GM18519 (cell line): ENCODE results near the gene ZC3H7B.

Experiments used
- ATAC-seq: cut with Tn5 transposase; IDR thresholded peaks from one replicate; pipeline ENCODE4 v1.9.1; 2021; ENCODE audit warnings: mild to moderate bottlenecking, moderate library complexity; ENCODE audit not compliant: unreplicated experiment, low FRiP score

The ZC3H7B gene

DNA sequence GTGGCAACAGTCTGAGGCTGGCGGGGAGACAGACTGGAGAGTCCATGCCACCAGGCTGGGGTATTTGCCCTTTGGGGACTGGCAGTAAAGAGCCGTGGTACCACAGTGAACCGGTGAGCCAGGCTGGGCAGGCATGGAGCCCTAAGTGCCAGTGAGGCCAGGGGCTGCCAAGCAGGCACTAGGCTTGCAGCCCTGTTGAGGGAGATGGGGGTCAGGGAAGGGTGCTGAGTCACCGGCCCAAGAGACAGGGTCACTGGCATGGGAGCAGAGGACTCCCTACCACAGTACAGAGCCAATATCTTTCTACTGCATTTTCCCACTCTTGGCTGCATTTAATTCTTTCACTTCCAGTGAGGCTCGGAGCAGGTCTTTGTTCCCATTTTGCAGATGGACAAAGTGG, 49.7 kb downstream of the ZC3H7B start:
- no peak for ATAC-seq

DNA sequence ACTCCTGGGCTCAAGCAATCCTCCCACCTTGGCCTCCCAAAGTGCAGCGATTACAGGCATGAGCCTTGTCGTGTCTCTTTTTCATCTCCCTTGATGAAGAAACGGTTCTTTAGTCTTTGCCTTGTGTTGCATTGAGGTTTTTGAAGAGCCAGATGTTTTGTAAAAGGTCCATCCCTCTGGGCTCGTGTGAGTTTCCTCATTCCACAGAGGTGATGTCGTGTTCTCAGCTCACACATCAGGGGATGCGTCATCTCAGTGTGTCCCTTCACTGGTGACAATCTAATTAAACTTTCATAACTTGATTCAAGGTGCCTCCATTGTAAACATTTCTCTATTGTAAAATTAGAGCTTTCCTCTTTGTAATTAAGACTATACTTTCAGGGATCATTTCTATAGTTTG, 50.7 kb downstream of the ZC3H7B start:
- ATAC-seq, result no peak

DNA sequence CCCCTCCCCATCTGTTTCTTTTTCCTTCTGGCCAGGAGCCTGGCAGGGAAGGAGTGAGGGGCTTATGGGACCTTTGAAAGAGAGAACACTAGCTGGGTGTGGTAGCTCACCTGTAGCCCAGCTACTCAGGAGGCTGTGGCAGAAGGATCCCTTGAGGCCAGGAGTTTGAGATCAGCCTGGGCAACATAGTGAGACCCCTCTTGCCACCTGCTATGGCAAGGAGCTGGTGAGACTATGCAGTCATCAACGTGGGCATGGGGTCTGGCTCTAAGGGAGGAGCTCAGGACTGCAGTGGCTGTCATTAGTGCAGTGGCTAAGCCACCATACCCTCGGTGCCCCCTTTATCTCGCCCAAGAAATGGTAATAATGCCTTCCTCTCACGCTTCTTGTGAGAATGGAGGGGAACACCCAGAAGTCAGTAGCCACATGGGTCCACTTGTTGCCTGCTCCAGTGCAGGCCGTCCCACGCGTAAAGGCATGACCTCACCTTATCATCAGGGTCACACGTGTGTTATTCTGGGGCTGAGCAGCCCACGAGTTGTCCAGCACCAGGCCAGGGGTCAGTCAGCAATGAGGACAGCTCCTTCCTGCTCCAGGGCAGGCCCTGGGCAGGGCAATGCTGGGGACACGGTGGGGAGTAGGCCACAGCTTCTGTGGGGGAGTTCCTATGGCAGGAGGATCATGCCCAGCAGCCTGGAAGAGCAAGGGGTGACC, 52.7 kb downstream of the ZC3H7B start:
- no peak for ATAC-seq

DNA sequence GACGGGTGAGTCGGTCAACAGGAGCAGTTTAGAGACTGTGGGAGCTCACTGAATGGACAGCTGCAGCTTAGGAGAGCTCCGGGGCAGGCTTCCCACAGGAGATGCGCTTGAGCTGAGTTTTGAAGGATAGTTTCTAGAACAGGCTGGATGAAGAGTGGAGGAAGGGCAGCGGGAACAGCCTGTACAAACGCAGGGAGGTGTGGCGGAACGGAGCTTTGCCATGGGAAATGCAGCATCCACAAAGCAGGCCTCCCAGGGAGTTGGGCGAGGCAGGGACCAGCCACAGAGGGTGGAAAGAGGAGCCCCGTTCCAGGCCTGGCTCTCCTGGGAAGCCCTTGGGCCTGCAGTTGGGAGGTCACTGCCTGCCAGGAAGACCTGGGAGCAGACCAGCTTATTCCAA, 53.7 kb downstream of the ZC3H7B start:
- ATAC-seq, result no peak

DNA sequence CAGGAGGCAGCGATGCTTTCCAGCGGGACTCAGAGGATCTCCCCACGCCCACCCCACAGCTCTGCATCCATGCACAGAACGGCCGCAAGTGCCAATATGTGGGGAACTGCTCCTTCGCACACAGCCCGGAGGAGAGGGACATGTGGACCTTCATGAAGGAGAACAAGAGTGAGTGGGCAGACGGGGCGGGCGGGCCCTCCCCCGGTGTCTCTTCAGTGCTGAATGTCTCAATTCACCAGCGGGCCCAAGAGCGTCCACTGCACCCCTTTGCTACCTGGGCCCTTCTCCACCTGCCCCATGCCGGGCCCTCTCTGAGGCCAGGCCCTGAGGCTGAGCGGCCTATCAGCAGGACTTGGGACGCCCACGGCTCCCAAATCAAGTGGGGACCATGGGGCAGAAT, 54.6 kb downstream of the ZC3H7B start:
- ATAC-seq, result no peak

DNA sequence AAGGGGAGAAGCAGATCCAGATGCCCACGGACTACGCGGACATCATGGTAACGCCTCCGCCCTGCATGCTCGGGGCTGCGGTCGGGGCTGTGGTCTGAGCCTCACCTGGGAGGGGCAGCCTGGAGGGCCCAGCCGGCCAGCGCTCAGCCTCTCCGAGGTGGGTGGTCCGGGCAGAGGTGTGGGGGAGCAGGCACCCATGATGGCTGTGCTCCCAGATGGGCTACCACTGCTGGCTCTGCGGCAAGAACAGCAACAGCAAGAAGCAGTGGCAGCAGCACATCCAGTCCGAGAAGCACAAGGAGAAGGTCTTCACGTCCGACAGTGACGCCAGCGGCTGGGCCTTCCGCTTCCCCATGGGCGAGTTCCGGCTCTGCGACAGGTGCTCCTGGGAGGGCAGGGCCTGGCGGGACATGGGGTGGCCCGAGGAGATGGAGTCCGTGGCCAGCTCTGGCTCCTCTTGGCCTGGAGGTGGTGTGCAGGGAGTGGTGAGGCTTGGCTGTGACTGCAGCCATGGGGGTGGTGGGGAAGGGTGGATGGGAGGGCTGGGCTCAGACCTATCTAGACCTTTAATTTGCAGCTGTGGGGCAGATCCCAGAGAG, 55.2 kb downstream of the ZC3H7B start:
- no peak for ATAC-seq

DNA sequence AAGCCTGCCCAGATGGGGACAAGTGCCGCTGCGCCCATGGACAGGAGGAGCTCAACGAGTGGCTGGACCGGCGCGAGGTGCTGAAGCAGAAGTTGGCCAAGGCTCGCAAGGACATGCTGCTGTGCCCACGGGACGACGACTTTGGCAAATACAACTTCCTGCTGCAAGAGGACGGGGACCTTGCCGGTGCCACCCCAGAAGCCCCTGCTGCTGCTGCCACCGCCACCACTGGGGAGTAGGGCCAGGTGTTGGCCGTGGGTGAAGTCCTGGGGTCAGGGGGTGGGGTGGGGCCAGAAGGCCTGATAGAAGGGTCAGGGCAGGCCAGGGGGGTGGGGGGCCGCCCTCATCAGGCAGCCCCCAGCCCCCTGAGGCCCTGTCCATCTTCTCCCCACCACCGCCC, 55.9 kb downstream of the ZC3H7B start:
- ATAC-seq, result no peak

DNA sequence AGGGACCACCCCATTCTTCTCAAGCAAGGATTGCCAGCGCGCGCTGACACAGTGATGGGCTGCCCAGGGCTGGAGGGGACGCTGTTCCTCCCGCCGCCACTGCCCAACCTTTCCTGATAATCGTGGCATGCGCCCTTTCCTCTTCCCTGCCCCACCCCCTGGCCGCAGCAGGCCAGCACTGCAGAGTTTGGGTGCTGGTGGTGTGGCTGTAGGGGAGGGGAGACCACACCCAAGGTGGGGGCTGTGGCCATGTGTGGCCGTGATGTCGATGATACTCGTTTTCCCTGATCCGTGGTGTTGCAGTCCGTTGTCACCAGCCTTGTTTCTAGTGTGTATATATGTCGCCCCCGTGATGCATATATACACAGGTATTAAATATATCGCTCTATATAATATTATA, 57.6 kb downstream of the ZC3H7B start:
- no peak for ATAC-seq

DNA sequence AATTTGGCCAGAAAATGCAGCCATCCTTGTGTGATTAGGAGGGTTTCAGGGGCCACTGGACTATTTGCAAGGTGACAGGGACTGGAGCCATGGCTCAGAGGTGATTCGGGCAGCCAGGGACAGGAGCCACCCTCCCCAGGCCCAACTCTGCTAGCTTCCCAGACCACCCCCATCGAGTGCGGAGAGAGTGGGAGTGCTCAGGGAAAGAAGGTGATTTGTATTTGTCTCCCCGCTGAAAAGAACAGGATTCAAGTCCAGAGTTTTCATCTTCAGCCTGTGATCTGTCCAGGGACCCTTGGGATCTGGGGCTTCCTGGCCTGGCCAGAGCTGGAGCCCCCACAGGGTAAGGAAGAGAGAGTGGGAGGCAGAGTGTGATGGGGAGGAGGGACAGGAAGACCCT, 58.1 kb downstream of the ZC3H7B start:
- no peak for ATAC-seq

DNA sequence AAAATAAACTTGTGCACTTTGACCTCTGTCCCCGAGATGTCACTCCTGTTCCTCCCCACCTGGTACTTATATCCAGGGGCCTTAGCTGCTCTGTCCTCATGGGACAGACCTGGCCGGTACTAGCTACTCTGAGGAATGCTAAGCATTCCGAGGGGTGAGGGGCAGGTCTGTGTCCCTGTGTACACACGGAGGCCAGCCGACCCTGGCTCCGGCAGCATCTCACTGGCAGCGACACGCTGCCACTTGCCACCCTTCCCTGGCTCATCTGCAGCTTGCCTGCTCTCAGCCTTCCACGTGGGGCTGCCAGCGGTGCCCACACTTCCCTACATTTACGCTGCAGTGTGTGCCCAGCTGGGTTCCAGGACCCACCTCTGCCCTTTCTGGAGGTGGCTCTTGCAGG, 58.8 kb downstream of the ZC3H7B start:
- no peak for ATAC-seq

DNA sequence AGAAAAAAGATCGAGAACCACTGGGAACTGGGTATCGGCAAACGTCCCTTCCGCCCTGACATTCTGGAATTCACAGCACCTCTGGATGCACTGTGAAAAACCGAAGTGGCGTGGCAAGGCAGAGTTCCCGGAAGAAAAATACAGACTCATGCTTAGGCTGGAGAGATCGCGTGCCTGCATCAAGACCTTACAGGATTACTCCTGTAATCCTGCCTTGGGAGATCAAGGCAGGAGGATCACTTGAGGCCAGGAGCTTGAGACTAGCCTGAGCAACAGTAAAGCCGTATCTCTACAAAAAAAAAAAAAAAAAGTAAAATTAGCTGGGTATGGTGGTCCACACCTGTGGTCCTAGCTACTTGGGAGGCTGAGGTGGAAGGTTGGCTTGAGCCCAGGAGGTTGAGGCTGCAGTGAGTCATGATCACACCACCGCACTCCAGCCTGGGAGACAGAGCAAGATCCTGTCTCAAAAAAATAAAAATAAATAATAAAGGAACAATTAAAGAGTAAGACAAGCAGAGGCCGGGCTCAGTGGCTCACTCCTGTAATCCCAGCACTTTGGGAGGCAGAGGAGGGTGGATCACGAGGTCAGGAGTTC, 60.5 kb downstream of the ZC3H7B start:
- ATAC-seq, result no peak

DNA sequence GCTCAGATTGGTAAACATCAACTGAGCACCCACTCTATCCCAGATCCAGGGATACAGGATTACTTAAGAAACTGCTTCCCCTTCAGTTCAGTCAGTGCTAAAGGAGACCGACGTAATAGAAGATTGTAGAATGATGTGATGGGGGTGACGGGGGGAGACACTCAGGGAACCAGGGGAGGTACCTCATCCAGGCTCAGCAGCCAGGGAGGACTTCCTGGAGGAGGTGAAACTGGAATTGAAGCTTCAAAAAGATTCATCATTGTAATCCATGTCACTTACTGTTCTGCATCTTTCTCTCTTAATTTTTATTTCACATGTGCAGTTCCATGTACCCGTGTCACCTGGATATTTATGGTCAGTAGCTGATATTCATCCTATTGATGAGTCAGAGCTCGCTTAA, 61.3 kb downstream of the ZC3H7B start:
- no peak for ATAC-seq

DNA sequence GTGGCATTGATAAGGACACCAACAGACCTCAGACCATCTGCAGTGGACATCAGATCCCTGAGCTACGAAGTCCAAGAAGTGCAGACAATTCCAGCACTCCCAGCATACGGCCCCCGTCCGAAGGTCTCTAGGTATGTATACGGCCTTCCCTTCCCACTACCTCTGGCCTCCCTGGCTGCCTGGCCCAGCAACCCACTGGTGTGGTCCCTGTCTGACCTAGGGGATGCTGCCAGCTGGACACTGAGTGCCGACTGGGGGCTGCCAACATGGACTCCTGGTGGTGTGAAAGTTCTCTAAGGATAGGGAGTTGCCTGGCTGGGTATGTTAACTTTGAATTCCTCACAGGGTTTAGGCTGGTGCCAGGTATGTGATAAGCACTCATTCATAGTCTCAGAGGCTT, 62.9 kb downstream of the ZC3H7B start:
- ATAC-seq, result no peak

DNA sequence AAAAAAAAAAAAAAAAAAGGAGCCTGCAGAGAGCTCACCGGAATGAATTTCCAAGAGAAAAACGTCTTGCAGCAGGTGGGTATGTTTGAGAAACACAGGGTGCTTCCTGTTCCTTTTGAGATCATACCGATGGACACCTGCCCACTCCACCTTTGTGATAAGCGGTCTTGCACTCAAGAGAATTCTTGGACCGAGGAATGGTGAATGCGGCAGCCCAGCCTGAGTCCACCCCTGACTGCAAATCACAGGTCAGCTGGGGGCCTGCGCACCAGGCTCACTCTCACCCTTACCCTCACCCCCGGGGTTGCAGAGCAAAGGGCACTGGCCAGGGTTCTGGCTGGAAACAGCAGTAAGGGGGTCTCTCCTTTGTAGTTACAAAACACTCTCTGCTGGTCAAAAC, 63.6 kb downstream of the ZC3H7B start:
- ATAC-seq, result no peak

DNA sequence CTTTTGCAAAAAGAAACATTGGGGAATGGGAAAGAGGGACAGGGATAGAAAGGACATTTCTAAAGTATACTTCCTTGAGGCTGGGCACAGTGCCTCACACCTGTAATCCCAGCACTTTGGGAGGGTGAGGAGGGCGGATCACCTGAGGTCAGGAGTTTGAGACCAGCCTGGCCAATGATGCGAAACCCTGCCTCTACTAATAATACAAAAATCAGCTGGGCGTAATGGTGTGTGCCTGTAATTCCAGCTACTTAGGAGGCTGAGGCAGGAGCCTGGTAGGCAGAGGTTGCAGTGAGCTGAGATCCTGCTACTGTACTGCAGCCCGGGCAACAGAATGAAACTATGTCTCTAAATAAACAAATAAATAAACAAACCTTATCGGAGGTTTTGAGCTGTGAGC, 64.1 kb downstream of the ZC3H7B start:
- no peak for ATAC-seq

DNA sequence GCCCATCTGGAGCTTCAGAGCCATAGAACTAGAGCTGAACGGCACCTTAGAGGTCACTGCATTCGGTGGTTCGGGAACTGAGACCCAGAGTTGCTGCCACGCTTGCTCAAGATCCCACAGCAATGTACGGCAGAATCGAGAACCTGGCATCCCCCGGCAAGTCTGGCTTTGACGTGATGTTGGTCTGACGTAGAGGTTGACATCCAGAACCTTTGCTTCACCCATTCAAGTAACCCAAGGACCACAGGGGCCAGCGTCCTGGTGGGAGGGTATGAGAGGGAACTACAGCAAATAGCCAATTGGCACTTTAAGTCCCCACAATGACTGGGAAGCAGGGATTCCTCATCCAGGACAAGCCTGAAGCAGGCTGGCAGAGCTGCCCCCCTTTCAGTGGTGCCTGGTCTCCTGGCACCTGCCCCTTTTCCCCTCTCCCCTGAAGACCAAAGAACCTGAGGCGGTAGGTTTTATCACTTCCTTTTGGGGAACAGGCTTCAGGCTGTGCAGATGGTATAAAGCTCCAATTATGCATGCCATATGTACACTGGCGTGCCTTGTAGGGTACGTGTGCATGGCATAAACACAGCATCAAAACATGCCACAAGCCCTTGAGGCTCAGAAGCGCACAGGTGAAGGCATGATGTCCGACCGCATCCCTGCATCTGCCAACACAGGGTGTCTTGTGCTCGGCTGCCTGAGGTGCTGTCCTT, 65.2 kb downstream of the ZC3H7B start:
- no peak for ATAC-seq

DNA sequence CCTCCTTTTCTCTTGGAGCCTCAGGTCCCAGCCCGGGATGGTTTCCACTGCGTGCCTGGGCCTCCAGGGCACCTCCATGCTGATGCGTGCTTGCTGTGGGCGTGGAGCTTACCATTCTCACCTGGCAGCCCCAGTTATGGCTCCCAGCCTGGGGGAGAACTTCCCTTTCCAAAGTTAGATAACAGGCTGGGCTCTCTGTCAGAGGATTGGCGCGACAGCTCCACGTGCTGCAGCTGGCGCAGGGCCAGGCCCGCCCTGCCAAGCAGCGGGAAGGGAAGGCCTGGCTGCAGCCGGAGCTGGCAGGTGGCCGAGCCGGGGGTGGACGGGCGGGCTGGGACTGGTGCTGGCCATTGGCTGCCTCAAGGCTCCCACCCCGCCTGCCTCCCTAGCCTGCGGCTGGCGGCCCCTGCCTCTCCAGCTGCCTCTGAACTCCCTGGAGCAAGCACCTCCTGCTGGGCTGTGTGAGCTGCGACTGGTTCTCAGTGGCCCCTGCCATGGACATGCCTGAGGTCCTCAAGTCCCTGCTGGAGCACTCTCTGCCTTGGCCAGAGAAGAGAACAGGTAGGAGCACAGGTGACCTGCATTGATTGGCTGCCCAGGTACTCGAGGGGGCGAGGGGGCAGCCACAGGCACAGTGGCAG, 65.8 kb downstream of the ZC3H7B start:
- no peak for ATAC-seq

DNA sequence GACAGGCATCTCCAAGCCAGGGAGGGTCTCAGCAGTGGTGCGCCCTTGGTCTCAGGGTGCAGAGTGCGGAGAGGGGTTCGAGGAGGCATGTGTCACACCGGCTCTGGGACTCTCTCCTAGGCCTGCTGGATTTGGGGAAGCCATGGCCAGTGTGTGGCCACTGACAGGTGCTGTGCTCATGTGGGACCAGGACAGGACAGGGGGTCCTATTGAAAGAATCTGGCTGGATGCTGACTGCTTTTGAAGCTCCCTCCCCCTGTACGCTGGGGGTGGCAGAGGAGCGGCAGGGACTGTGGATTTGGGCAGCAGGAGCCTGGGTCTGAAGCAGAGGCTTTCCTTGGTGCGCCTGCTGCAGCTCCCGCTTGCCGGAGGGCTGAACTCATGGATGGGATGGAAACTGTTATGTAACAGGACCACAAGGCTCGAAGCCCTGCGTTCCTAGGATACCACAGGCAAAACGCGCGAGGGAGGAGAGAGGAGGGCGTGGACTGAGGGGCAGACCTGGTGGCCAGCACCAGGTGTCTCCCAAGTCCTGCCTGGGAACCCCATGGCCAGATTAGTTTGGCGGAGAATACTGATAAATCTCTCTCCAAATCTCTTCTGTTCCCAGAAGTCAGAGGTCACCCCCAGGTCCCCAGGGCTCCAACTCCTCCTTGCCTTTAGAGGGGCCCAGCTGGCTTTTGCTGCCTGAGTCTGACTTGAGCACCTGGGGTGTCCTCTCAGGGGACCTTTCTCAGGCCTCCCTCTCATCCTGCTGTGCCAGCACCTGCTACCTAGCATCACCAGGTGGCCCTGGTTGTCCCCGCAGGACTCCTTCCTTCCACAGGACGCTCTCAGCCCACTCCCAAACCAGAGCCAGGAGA, 66.6 kb downstream of the ZC3H7B start:
- no peak for ATAC-seq

DNA sequence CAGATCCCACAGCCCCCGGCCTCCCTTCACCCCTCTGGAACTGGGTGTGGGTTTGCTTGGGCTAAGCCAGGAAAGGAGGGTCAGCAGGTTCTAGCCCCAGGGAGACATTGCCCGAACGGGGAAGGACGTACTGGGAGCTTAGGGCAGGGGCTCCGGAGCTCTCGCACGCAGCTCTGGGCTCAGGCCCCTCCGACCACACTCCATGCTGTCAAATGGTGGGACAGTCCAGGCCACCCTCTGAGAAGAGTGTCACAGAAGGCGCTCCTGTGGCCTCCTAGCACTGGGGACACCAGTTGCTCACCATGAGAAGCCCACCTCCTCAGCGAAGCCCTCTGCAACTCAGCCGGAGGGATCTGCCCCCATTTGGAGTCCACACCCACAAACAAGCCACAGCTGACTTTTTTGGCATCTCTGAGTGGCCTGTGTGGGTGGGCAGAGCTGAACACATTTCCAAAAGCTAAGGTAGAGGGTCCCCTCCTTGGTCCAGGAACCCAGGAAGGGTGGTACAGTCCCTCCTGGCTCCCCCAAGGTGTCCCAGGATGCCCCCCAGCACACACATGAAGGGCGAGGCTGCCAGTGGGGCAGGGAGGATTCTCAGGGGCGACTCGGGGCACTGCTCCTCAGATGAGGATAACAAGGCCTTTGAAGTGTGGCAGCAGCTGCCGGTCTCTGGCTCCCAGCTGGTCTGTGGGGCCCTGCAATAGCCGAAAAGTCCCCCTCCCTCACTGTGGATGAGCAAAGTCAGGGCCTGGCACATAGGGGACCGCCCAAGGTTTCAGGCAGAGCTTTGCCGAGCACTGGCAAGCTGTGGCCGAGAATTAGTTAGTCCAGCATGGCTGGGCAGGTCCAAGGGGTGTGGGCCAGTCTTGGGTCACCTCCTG, 67.5 kb downstream of the ZC3H7B start:
- ATAC-seq, result no peak
